ENCODE data around the gene LMOD3. TPM values are rescaled to one million over a fixed set of nuclear protein-coding genes. Genes with fewer than 3 reads are reported as not detected.

LMOD3 gene
- total RNA-seq, 1 donor from 2014 or later, result not detected

- Mint-ChIP-seq H3K4me3 (ENCODE audit: unreplicated experiment) (no peak overlapping the region), H3K9me3 (ENCODE audit: unreplicated experiment) (no peaks in the 10 kb centered on the region), H3K27me3 (ENCODE audit: unreplicated experiment) (no peaks in the 10 kb centered on the region), H3K36me3 (ENCODE audit: unreplicated experiment) (peaks cover 29% of the 10 kb centered on the region), H3K4me1 (ENCODE audit: unreplicated experiment) (peaks cover 19% of the 10 kb centered on the region), H3K27ac (ENCODE audit: unreplicated experiment) (no peak overlapping the region)
- DNase-seq (ENCODE audit: extremely low spot score, unreplicated experiment), result no peak
- TF ChIP-seq CTCF (IDR thresholded peaks at IDR 0.05), result no peak
These were observed 22.8 kb downstream of the LMOD3 start for GRCh38 chr3:69099576-69099975.

GRCh38 chr3:69097407-69098086, 24.8 kb downstream of the LMOD3 start:
- no peak for TF ChIP-seq CTCF (IDR thresholded peaks at IDR 0.05)
- Mint-ChIP-seq H3K36me3 (ENCODE audit: unreplicated experiment) (peaks cover 17% of the 10 kb centered on the region), H3K4me3 (ENCODE audit: unreplicated experiment) (no peak overlapping the region), H3K4me1 (ENCODE audit: unreplicated experiment) (peaks cover 34% of the 10 kb centered on the region), H3K27ac (ENCODE audit: unreplicated experiment) (peak overlapping the region; percentile 6), H3K27me3 (ENCODE audit: unreplicated experiment) (no peaks in the 10 kb centered on the region), H3K9me3 (ENCODE audit: unreplicated experiment) (no peaks in the 10 kb centered on the region)
- no peak for DNase-seq (ENCODE audit: extremely low spot score, unreplicated experiment)

- H3K4me3 Mint-ChIP-seq (ENCODE audit: unreplicated experiment), result no peak overlapping the region
- peak overlapping the region; percentile 16 for H3K27ac Mint-ChIP-seq (ENCODE audit: unreplicated experiment)
- no peaks in the 10 kb centered on the region for H3K9me3 Mint-ChIP-seq (ENCODE audit: unreplicated experiment)
- H3K4me1 Mint-ChIP-seq (ENCODE audit: unreplicated experiment), result peaks cover 47% of the 10 kb centered on the region
- peaks cover 8% of the 10 kb centered on the region for H3K36me3 Mint-ChIP-seq (ENCODE audit: unreplicated experiment)
- H3K27me3 Mint-ChIP-seq (ENCODE audit: unreplicated experiment), result no peaks in the 10 kb centered on the region
- no peak for TF ChIP-seq CTCF (IDR thresholded peaks at IDR 0.05)
- DNase-seq (ENCODE audit: extremely low spot score, unreplicated experiment), result no peak
These were observed 26.1 kb downstream of the LMOD3 start for GRCh38 chr3:69096299-69096698.

- Mint-ChIP-seq H3K36me3 (ENCODE audit: unreplicated experiment) (peaks cover 8% of the 10 kb centered on the region), H3K4me3 (ENCODE audit: unreplicated experiment) (no peak overlapping the region), H3K27ac (ENCODE audit: unreplicated experiment) (peak overlapping the region; percentile 16), H3K27me3 (ENCODE audit: unreplicated experiment) (no peaks in the 10 kb centered on the region), H3K9me3 (ENCODE audit: unreplicated experiment) (no peaks in the 10 kb centered on the region), H3K4me1 (ENCODE audit: unreplicated experiment) (peaks cover 51% of the 10 kb centered on the region)
- DNase-seq (ENCODE audit: extremely low spot score, unreplicated experiment), result no peak
- TF ChIP-seq CTCF (IDR thresholded peaks at IDR 0.05), result no peak
These were observed 26.8 kb downstream of the LMOD3 start for GRCh38 chr3:69095636-69096035.

- no peaks in the 10 kb centered on the region for H3K27me3 Mint-ChIP-seq (ENCODE audit: unreplicated experiment)
- peaks cover 61% of the 10 kb centered on the region for H3K4me1 Mint-ChIP-seq (ENCODE audit: unreplicated experiment)
- no peaks in the 10 kb centered on the region for H3K9me3 Mint-ChIP-seq (ENCODE audit: unreplicated experiment)
- peaks cover 8% of the 10 kb centered on the region for H3K36me3 Mint-ChIP-seq (ENCODE audit: unreplicated experiment)
- DNase-seq (ENCODE audit: extremely low spot score, unreplicated experiment), result no peak
- TF ChIP-seq CTCF (IDR thresholded peaks at IDR 0.05), result no peak
- H3K4me3 Mint-ChIP-seq (ENCODE audit: unreplicated experiment), result no peak overlapping the region
- peak overlapping the region; percentile 51 for H3K27ac Mint-ChIP-seq (ENCODE audit: unreplicated experiment)
These were observed 27.8 kb downstream of the LMOD3 start for GRCh38 chr3:69094467-69095205.
